CD4-positive, alpha-beta T cell (primary cell): Measurements from ENCODE around the gene EHBP1L1. TPM values are rescaled to one million over a fixed set of nuclear protein-coding genes. Genes with fewer than 3 reads are reported as not detected.

Source experiments
- ATAC-seq: fragments of 200-7000 bp; cut with Tn5 transposase; one replicate; pipeline ENCODE4 v1.10.0; 2022; ENCODE audit warnings: mild to moderate bottlenecking; ENCODE audit not compliant: poor library complexity
- CTCF ChIA-PET: fragments of 350-600 bp; sonication (Branson Sonifier 250); formaldehyde crosslinking; loops from one replicate; lab custom pipeline; 2021; ENCODE audit warnings: antibody characterized with exemption, inconsistent platforms; lab: Charles Lee
- POLR2A ChIA-PET: fragments of 350-600 bp; sonication (Branson Sonifier 250); formaldehyde crosslinking; loops from one replicate; lab custom pipeline; 2021; ENCODE audit warnings: antibody characterized with exemption, inconsistent platforms; lab: Charles Lee
- DNase-seq, 14 experiments: peaks; one replicate each; pipeline ENCODE4 v3.0.0-alpha.2; 2013 to 2020; ENCODE audit warnings: mixed read lengths in 2 of 14
- H3K27ac ChIP-seq, 2 donors: one replicate each; pipeline versions ENCODE4 v1.5.1 to v1.7.0; 2013; ENCODE audit warnings: low read length in 2 of 2, low read depth in 1 of 2, mild to moderate bottlenecking in 1 of 2
- H3K27me3 ChIP-seq, 2 experiments: 1 replicate in 1 of 2; 2 replicates in 1 of 2; pipeline versions ENCODE4 v1.6.1 to v1.7.0; 2013; ENCODE audit warnings: low read length in 2 of 2, control low read depth in 1 of 2, mild to moderate bottlenecking in 1 of 2, moderate library complexity in 1 of 2; ENCODE audit not compliant: insufficient read depth in 2 of 2, control insufficient read depth in 1 of 2
- H3K36me3 ChIP-seq: one replicate; pipeline ENCODE4 v1.6.1; 2013; ENCODE audit warnings: low read length, control low read depth; ENCODE audit not compliant: insufficient read depth
- H3K4me1 ChIP-seq: one replicate; pipeline ENCODE4 v1.6.1; 2013; ENCODE audit warnings: low read length, control low read depth; ENCODE audit not compliant: insufficient read depth
- H3K4me3 ChIP-seq: one replicate; pipeline ENCODE4 v1.5.1; 2013; ENCODE audit warnings: mild to moderate bottlenecking, low read length, moderate library complexity
- H3K9me3 ChIP-seq, 2 experiments: 1 replicate in 1 of 2; 2 replicates in 1 of 2; pipeline versions ENCODE4 v1.6.1 to v1.7.0; 2013; ENCODE audit warnings: low read length in 2 of 2, mild to moderate bottlenecking in 2 of 2, control low read depth in 1 of 2, moderate library complexity in 1 of 2; ENCODE audit not compliant: control insufficient read depth in 1 of 2, insufficient read depth in 1 of 2
- H3K27ac Mint-ChIP-seq: one replicate; pipeline ENCODE4 v1.8.0; 2020; ENCODE audit warnings: mixed read lengths
- H3K27me3 Mint-ChIP-seq: one replicate; pipeline ENCODE4 v1.8.0; 2021; ENCODE audit warnings: mixed read lengths
- H3K36me3 Mint-ChIP-seq: one replicate; pipeline ENCODE4 v1.8.0; 2021; ENCODE audit warnings: low read depth, mixed read lengths
- H3K4me1 Mint-ChIP-seq: one replicate; pipeline ENCODE4 v1.8.0; 2021; ENCODE audit warnings: low read depth, mixed read lengths
- H3K4me3 Mint-ChIP-seq: one replicate; pipeline ENCODE4 v1.8.0; 2020; ENCODE audit warnings: mild to moderate bottlenecking, mixed read lengths
- H3K9me3 Mint-ChIP-seq: one replicate; pipeline ENCODE4 v1.8.0; 2020; ENCODE audit warnings: mixed read lengths
- intact Hi-C, 2 experiments: fragments of 100-400 bp; cut with DNase I in 1 of 2; cut with micrococcal nuclease in 1 of 2; formaldehyde crosslinking; loops; one replicate each; pipeline versions ENCODE4 v1.15.1 to v1.9.0; 2023 to 2025; cut with DNase I, micrococcal nuclease
- total RNA-seq, 174 experiments: library from RNA in 2 of 174; stranded (reverse) in 2 of 174; gene quantifications; one replicate each; pipeline ENCODE4 v1.2.3 and lab custom pipeline; 2021 to 2026
- TF ChIP-seq, protein P1 (sequence below): fragments of 200-600 bp; IDR thresholded peaks from one replicate; pipeline ENCODE4 v1.8.0; 2022; ENCODE audit warnings: antibody characterized with exemption, mild to moderate bottlenecking

EHBP1L1 gene
- total RNA-seq, 2 experiments from 2014 or later = 82.6 to 88.5 TPM

DNA sequence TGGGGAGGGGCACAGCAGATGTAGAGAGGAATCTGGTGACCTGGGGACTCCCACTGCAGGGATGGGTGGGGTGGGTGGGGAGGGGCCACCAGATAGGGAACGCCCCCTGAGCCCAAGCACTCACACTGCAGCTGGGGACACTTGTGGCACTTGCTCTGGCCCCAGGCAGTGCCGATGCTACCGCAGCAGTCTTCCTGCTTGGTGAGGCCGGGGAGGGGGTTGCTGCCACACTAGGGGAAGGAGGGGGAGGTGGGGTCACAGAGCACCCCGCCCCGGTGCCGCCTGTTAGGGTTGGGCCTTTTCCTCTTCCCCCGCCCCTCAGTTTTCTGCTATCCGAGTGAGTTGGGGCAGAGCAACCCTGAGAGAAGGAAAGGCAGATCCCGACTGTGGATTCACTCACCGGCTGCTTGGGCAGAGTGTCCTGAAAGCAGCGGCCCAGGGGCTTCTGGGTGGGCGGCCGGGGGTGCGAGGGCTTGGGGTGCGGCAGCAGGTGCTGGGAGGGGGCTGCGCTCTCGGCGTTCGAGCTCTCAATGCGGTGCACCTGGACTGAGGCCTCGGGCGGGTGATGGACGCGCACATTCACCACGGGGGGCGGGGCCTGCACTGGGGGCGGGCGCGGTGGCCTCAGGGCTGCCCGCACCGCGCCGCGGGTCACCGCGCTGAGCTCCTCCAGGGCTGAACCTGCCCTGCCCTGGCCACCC, 22.4 kb upstream of the EHBP1L1 start:
- TF ChIP-seq, protein P1, sequence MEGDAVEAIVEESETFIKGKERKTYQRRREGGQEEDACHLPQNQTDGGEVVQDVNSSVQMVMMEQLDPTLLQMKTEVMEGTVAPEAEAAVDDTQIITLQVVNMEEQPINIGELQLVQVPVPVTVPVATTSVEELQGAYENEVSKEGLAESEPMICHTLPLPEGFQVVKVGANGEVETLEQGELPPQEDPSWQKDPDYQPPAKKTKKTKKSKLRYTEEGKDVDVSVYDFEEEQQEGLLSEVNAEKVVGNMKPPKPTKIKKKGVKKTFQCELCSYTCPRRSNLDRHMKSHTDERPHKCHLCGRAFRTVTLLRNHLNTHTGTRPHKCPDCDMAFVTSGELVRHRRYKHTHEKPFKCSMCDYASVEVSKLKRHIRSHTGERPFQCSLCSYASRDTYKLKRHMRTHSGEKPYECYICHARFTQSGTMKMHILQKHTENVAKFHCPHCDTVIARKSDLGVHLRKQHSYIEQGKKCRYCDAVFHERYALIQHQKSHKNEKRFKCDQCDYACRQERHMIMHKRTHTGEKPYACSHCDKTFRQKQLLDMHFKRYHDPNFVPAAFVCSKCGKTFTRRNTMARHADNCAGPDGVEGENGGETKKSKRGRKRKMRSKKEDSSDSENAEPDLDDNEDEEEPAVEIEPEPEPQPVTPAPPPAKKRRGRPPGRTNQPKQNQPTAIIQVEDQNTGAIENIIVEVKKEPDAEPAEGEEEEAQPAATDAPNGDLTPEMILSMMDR = no peak
- no peaks in the 10 kb centered on the region for H3K9me3 ChIP-seq
- peak overlapping the region in 1 of 2 donors; percentile 72 for H3K27ac ChIP-seq
- H3K4me1 ChIP-seq = peaks cover 79% of the 10 kb centered on the region
- H3K36me3 Mint-ChIP-seq = peaks cover 48% of the 10 kb centered on the region
- DNase-seq (peak; percentile 67 to 91 (median 81)), ATAC-seq (peak; percentile 84)
- peak overlapping the region; percentile 30 for H3K4me3 ChIP-seq
- H3K27ac Mint-ChIP-seq = peak overlapping the region; percentile 82
- ChIA-PET POLR2A (interaction anchor here (0.7 to 4.3 kb wide), 11 partner anchors 12 to 774 kb away, joined by 3 to 41 read pairs (median 4); partner anchors contain the start of genes EHBP1L1, FAM89B, NEAT1 and PCNX3), CTCF (interaction anchor here (1.3 to 2.4 kb wide), 2 partner anchors 13 to 19 kb away, joined by 5 to 13 read pairs; partner anchors contain the start of gene FAM89B)
- peaks cover 74% of the 10 kb centered on the region for H3K4me1 Mint-ChIP-seq
- no peaks in the 10 kb centered on the region for H3K27me3 Mint-ChIP-seq
- H3K9me3 Mint-ChIP-seq = no peaks in the 10 kb centered on the region
- H3K36me3 ChIP-seq = peaks cover 24% of the 10 kb centered on the region
- H3K27me3 ChIP-seq = no peaks in the 10 kb centered on the region
- H3K4me3 Mint-ChIP-seq = peak overlapping the region; percentile 74
- intact Hi-C loops = loop anchor here in 1 of 2 experiments (2.0 kb wide), 1 partner anchor 15 kb away; no protein-coding TSS in a partner anchor

DNA sequence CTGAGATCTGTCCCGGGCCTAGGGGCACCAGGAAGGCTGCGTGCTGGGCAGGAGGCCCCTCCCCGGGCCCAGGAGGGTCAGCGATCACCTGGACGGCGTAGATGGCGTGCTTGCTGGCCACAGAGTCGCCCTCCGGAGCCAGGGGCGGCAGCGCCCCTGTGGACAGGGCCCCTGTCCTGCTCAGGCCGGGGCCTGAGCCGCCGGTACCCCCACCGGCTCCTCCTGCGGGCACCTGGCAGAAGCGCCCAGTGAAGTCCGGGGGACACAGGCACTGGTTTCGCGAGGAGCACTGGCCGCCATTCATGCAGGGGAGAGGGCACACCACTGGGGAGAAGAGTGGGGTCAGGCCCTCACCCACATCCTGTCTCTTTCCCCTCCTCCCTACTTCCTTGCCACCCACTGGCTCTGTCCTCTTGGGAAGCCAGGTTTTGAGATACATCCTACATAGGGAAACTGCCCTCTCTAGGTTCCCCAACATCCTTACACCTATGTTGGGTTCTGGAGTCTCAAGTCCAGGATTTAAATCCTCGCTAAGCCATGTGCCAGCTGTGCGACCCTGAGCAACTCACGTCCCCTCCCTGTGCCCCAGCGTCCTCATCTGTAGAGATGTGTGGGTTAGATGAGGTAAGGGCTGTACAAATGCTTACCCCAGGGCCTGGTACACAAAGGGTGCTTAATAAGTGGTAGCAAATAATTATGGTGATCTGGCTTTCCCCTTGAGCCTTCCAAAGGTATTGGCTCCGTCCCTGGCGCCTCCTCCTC, 21.6 kb upstream of the EHBP1L1 start:
- Histone ChIP-seq H3K4me3 (peak overlapping the region; percentile 10), H3K9me3 (no peaks in the 10 kb centered on the region), H3K27ac (peak overlapping the region; percentile 41 to 72), H3K4me1 (peaks cover 79% of the 10 kb centered on the region), H3K27me3 (no peaks in the 10 kb centered on the region), H3K36me3 (peaks cover 16% of the 10 kb centered on the region)
- no peaks in the 10 kb centered on the region for H3K27me3 Mint-ChIP-seq
- peak overlapping the region; percentile 87 for H3K27ac Mint-ChIP-seq
- no peak for ATAC-seq
- TF ChIP-seq, protein P1 = no peak
- peaks cover 70% of the 10 kb centered on the region for H3K4me1 Mint-ChIP-seq
- DNase-seq = peak in 2 of 14 experiments; percentile 35 to 60
- ChIA-PET POLR2A (interaction anchor here (0.9 to 4.3 kb wide), 11 partner anchors 12 to 132 kb away, joined by 3 to 31 read pairs (median 9); partner anchors contain the start of genes EHBP1L1, FAM89B, NEAT1 and PCNX3), CTCF (interaction anchor here (4.0 kb wide), 1 partner anchor 14 kb away, joined by 21 read pairs; no protein-coding TSS in a partner anchor)
- peak overlapping the region; percentile 94 for H3K4me3 Mint-ChIP-seq
- no peaks in the 10 kb centered on the region for H3K9me3 Mint-ChIP-seq
- intact Hi-C loops = no loop called here
- peaks cover 41% of the 10 kb centered on the region for H3K36me3 Mint-ChIP-seq

DNA sequence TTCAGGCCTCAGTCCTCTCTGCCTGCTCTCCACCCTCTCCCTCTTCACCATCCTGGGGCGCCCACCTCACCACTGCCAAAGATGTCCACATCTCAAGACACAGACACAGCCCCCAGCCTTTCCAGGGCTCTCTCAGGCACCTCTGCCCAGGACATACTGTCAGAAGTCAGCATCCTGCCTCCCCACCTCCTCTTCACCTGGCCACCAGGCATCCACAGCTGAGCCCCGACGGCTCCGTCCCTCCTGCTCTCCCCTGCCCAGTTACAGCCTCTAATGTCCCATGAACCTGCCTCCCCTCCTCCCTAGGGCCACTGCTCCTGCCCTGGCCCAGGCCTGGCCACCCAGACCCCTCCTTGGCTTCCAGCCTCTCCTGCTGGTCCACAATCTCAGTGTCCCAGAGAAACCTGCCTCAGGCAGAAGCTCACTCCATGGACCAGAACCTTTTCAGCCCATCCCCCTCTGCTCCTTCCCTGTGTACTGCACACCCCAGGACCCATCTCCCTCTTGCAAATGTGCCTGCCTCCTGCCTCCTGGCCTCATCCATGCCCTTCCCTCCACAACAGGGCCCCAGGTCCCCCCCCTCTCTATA, 20.9 kb upstream of the EHBP1L1 start:
- H3K9me3 Mint-ChIP-seq = no peaks in the 10 kb centered on the region
- H3K36me3 Mint-ChIP-seq = peaks cover 36% of the 10 kb centered on the region
- peak overlapping the region; percentile 41 to 72 for H3K27ac ChIP-seq
- H3K36me3 ChIP-seq = peaks cover 15% of the 10 kb centered on the region
- peaks cover 82% of the 10 kb centered on the region for H3K4me1 ChIP-seq
- H3K9me3 ChIP-seq = no peaks in the 10 kb centered on the region
- peak overlapping the region; percentile 94 for H3K4me3 Mint-ChIP-seq
- ATAC-seq = no peak
- peaks cover 76% of the 10 kb centered on the region for H3K4me1 Mint-ChIP-seq
- no peaks in the 10 kb centered on the region for H3K27me3 ChIP-seq
- H3K4me3 ChIP-seq = no peak overlapping the region
- CTCF ChIA-PET = interaction anchor here (4.0 kb wide), 1 partner anchor 14 kb away, joined by 21 read pairs; no protein-coding TSS in a partner anchor
- DNase-seq = no peak
- no peaks in the 10 kb centered on the region for H3K27me3 Mint-ChIP-seq
- POLR2A ChIA-PET = interaction anchor here (0.6 to 3.4 kb wide), 7 partner anchors 8 to 57 kb away, joined by 3 to 23 read pairs (median 6); partner anchors contain the start of genes EHBP1L1, FAM89B and ZNRD2
- intact Hi-C loops = no loop called here
- TF ChIP-seq, protein P1 = no peak
- peak overlapping the region; percentile 87 for H3K27ac Mint-ChIP-seq
